ENCODE measurements around the gene CEACAM20. TPM values are rescaled to one million over a fixed set of nuclear protein-coding genes. Genes with fewer than 3 reads are reported as not detected.

The CEACAM20 gene
- total RNA-seq, 1 donor from 2014 or later: not detected

DNA sequence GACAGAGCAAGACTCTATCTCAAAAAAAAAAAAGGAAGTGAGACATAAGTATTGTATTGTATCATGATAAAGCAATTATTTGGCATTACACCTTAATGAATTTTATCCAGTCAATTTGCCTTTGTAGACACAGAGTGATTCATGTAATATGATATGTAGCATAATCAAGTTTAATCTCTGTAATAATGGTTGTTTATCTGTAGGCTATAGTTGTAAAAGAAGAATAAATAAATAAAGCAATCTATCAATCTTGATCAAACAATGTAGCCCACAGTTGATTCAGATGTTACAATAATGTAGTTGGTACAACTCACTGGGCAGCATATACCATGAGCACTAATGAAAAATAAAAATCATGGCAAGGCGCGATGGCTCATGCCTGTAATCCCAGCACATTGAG is 28.5 kb upstream of the CEACAM20 start:
- peaks cover 2% of the 10 kb centered on the region for H3K27me3 Mint-ChIP-seq (ENCODE audit: insufficient read depth, low read depth)
- Histone ChIP-seq H3K4me1 (no peaks in the 10 kb centered on the region), H4K20me1 (ENCODE audit: low read depth) (no peaks in the 10 kb centered on the region), H3K4me2 (no peak overlapping the region), H3K27ac (no peak overlapping the region), H3K79me2 (ENCODE audit: low read depth) (no peaks in the 10 kb centered on the region), H3K4me3 (no peak overlapping the region), H3F3A (ENCODE audit: low read depth) (no peaks in the 10 kb centered on the region), H3K9me3 (ENCODE audit: low read depth) (no peaks in the 10 kb centered on the region), H3K36me3 (no peaks in the 10 kb centered on the region), H2AFZ (replicated peaks) (no peak overlapping the region), H3K27me3 (no peaks in the 10 kb centered on the region), H3K9ac (no peak overlapping the region)
- H3K36me3 Mint-ChIP-seq: no peaks in the 10 kb centered on the region
- H3K9me3 Mint-ChIP-seq: no peaks in the 10 kb centered on the region
- no peaks in the 10 kb centered on the region for H3K4me1 Mint-ChIP-seq
- DNase-seq (ENCODE audit: low spot score): no peak
- H3K4me3 Mint-ChIP-seq: no peak overlapping the region
- no peak overlapping the region for H3K27ac Mint-ChIP-seq
- TF ChIP-seq EZH2 (IDR thresholded peaks at IDR 0.05) (no peak), EZH2phosphoT487 (IDR thresholded peaks at IDR 0.05) (no peak)
- TF ChIP-seq, protein P1, sequence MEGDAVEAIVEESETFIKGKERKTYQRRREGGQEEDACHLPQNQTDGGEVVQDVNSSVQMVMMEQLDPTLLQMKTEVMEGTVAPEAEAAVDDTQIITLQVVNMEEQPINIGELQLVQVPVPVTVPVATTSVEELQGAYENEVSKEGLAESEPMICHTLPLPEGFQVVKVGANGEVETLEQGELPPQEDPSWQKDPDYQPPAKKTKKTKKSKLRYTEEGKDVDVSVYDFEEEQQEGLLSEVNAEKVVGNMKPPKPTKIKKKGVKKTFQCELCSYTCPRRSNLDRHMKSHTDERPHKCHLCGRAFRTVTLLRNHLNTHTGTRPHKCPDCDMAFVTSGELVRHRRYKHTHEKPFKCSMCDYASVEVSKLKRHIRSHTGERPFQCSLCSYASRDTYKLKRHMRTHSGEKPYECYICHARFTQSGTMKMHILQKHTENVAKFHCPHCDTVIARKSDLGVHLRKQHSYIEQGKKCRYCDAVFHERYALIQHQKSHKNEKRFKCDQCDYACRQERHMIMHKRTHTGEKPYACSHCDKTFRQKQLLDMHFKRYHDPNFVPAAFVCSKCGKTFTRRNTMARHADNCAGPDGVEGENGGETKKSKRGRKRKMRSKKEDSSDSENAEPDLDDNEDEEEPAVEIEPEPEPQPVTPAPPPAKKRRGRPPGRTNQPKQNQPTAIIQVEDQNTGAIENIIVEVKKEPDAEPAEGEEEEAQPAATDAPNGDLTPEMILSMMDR (IDR thresholded peaks at IDR 0.05): no peak

GRCh38 chr19:44554641-44555246 is 25.3 kb upstream of the CEACAM20 start:
- TF ChIP-seq EZH2phosphoT487 (IDR thresholded peaks at IDR 0.05) (no peak), EZH2 (IDR thresholded peaks at IDR 0.05) (no peak)
- TF ChIP-seq, protein P1 (IDR thresholded peaks at IDR 0.05): no peak

GRCh38 chr19:44553478-44554171 is 24.1 kb upstream of the CEACAM20 start:
- no peaks in the 10 kb centered on the region for H3K36me3 ChIP-seq
- H3K36me3 Mint-ChIP-seq: no peaks in the 10 kb centered on the region
- no peak overlapping the region for H3K27ac Mint-ChIP-seq
- DNase-seq (ENCODE audit: low spot score): no peak
- H2AFZ ChIP-seq (replicated peaks): no peak overlapping the region
- no peak overlapping the region for H3K4me2 ChIP-seq
- peaks cover 3% of the 10 kb centered on the region for H3F3A ChIP-seq (ENCODE audit: low read depth)
- no peaks in the 10 kb centered on the region for H3K9me3 ChIP-seq (ENCODE audit: low read depth)
- no peaks in the 10 kb centered on the region for H3K4me1 Mint-ChIP-seq
- H3K9me3 Mint-ChIP-seq: peaks cover 6% of the 10 kb centered on the region
- no peaks in the 10 kb centered on the region for H4K20me1 ChIP-seq (ENCODE audit: low read depth)
- no peak overlapping the region for H3K4me3 Mint-ChIP-seq
- H3K27me3 Mint-ChIP-seq (ENCODE audit: insufficient read depth, low read depth): peaks cover 7% of the 10 kb centered on the region
- H3K27ac ChIP-seq: no peak overlapping the region
- H3K27me3 ChIP-seq: peaks cover 4% of the 10 kb centered on the region
- no peak overlapping the region for H3K9ac ChIP-seq
- H3K4me3 ChIP-seq: no peak overlapping the region
- no peaks in the 10 kb centered on the region for H3K79me2 ChIP-seq (ENCODE audit: low read depth)
- H3K4me1 ChIP-seq: no peaks in the 10 kb centered on the region
- TF ChIP-seq EZH2 (IDR thresholded peaks at IDR 0.05) (no peak), EZH2phosphoT487 (IDR thresholded peaks at IDR 0.05) (no peak)
- TF ChIP-seq, protein P1 (IDR thresholded peaks at IDR 0.05): no peak

More at GRCh38 chr19:44554641-44555246, 25.3 kb upstream of the CEACAM20 start:
- Histone ChIP-seq H3F3A (ENCODE audit: low read depth) (peaks cover 3% of the 10 kb centered on the region), H3K27me3 (no peaks in the 10 kb centered on the region), H3K4me1 (no peaks in the 10 kb centered on the region), H3K36me3 (no peaks in the 10 kb centered on the region), H3K4me2 (no peak overlapping the region), H4K20me1 (ENCODE audit: low read depth) (no peaks in the 10 kb centered on the region), H3K9ac (no peak overlapping the region), H3K9me3 (ENCODE audit: low read depth) (no peaks in the 10 kb centered on the region), H3K4me3 (no peak overlapping the region), H3K27ac (no peak overlapping the region), H2AFZ (replicated peaks) (no peak overlapping the region), H3K79me2 (ENCODE audit: low read depth) (no peaks in the 10 kb centered on the region)
- Mint-ChIP-seq H3K9me3 (peaks cover 4% of the 10 kb centered on the region), H3K27me3 (ENCODE audit: insufficient read depth, low read depth) (peaks cover 7% of the 10 kb centered on the region), H3K27ac (no peak overlapping the region), H3K4me3 (no peak overlapping the region), H3K4me1 (no peaks in the 10 kb centered on the region), H3K36me3 (no peaks in the 10 kb centered on the region)
- no peak for DNase-seq (ENCODE audit: low spot score)
